Breast epithelium (tissue), 3 donors: Measurements from ENCODE around the gene SSU72.

Source experiments
- POLR2AphosphoS5 ChIP-seq, 3 donors: sonication (generic); formaldehyde crosslinking; IDR thresholded peaks; one replicate each; pipeline ENCODE4 v1.6.1; 2017; ENCODE audit warnings: antibody characterized with exemption in 3 of 3
- TF ChIP-seq, protein P1 (sequence below), 3 donors: fragments of 450-650 bp; IDR thresholded peaks; one replicate each; pipeline ENCODE4 v1.5.1; 2016 to 2017; ENCODE audit warnings: antibody characterized with exemption in 3 of 3, mild to moderate bottlenecking in 3 of 3, moderate library complexity in 3 of 3

DNA sequence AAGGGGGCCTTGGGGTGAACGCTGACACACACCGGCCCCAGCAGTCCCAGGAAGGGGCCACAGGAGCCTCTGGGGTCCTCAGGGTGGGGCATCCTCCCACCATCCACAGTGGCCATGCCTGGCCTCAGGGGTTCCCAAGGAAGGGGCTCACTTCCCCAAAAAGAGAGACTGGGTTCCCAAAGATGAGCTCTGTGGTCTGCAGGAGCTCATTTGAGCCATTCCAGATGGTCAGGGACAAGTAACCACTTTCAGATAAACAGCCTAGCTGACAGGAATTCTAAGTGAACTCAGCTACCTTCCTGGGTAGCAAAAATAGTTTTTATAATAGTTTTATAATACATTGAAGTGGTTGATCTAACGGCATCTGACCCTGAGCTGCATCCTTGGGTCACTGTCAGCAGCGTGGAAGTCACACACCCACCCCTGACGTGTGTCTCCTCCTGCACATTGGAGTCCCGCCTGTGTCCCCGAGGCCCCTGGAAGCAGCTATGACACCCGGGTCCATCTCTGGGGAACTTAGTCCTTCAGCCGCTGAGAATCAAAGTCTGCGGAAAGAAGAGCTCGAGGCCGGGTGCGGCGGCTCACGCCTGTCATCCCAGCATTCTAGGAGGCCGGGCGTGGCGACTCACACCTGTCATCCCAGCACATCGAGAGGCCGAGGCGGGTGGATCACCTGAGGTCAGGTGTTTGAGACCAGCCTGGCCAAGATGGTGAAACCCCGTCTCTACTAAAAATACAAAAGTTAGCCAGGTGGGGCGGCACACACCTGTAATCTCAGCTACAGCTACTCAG is 28.5 kb downstream of the SSU72 start:
- TF ChIP-seq, protein P1, sequence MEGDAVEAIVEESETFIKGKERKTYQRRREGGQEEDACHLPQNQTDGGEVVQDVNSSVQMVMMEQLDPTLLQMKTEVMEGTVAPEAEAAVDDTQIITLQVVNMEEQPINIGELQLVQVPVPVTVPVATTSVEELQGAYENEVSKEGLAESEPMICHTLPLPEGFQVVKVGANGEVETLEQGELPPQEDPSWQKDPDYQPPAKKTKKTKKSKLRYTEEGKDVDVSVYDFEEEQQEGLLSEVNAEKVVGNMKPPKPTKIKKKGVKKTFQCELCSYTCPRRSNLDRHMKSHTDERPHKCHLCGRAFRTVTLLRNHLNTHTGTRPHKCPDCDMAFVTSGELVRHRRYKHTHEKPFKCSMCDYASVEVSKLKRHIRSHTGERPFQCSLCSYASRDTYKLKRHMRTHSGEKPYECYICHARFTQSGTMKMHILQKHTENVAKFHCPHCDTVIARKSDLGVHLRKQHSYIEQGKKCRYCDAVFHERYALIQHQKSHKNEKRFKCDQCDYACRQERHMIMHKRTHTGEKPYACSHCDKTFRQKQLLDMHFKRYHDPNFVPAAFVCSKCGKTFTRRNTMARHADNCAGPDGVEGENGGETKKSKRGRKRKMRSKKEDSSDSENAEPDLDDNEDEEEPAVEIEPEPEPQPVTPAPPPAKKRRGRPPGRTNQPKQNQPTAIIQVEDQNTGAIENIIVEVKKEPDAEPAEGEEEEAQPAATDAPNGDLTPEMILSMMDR (IDR thresholded peaks at IDR 0.05) = no peak
- no peak for TF ChIP-seq POLR2AphosphoS5 (IDR thresholded peaks at IDR 0.05)
